Peyer's patch (tissue), 4 donors: Measurements from ENCODE around the gene VPS50. TPM values are rescaled to one million over a fixed set of nuclear protein-coding genes. Genes with fewer than 3 reads are reported as not detected.

ENCODE experiments used
- DNase-seq, 3 donors: peaks; one replicate each; pipeline ENCODE4 v3.0.0-alpha.2; 2017 to 2019
- H3K27ac ChIP-seq, 4 donors: fragments of 200-600 bp; sonication (generic); one replicate each; pipeline ENCODE4 v1.5.1; 2016 to 2019
- H3K27me3 ChIP-seq, 2 donors: fragments of 200-600 bp; sonication (generic); one replicate each; pipeline ENCODE4 v1.5.1; 2019
- H3K36me3 ChIP-seq, 3 donors: fragments of 200-600 bp; sonication (generic); one replicate each; pipeline ENCODE4 v1.5.1; 2016 to 2019
- H3K4me1 ChIP-seq, 4 donors: fragments of 200-600 bp; sonication (generic); one replicate each; pipeline ENCODE4 v1.5.1; 2016 to 2019
- H3K4me3 ChIP-seq, 4 donors: fragments of 200-600 bp; sonication (generic); 1 replicate in 3 of 4; 2 replicates in 1 of 4; pipeline ENCODE4 v1.5.1; 2016 to 2019; ENCODE audit warnings: mild to moderate bottlenecking in 1 of 4
- H3K9me3 ChIP-seq, 4 donors: fragments of 200-600 bp; sonication (generic); one replicate each; pipeline ENCODE4 v1.5.1; 2016 to 2019; ENCODE audit warnings: mild to moderate bottlenecking in 1 of 4
- POLR2A ChIP-seq, 2 donors: fragments of 450-650 bp; IDR thresholded peaks; one replicate each; pipeline ENCODE4 v1.5.1; 2017; ENCODE audit warnings: antibody characterized with exemption in 2 of 2, mild to moderate bottlenecking in 2 of 2, moderate library complexity in 2 of 2
- total RNA-seq, 4 donors: library from RNA; depleted of rRNA; stranded (reverse); fragments of >200 nt; gene quantifications; one replicate each; pipeline ENCODE4 v1.1.0, GENCODE V29; 2016
- TF ChIP-seq, protein P1 (sequence below), 6 experiments: fragments of 450-650 bp in 4 of 6; fragments of 200-600 bp in 2 of 6; sonication (generic) in 1 of 6; IDR thresholded peaks; one replicate each; pipeline ENCODE4 v1.5.1; 2017 to 2019; ENCODE audit warnings: antibody characterized with exemption in 6 of 6, mild to moderate bottlenecking in 3 of 6, moderate library complexity in 1 of 6

The VPS50 gene
- total RNA-seq, 4 donors from 2014 or later: 16.1 to 28.9 (median 20.9) TPM

DNA sequence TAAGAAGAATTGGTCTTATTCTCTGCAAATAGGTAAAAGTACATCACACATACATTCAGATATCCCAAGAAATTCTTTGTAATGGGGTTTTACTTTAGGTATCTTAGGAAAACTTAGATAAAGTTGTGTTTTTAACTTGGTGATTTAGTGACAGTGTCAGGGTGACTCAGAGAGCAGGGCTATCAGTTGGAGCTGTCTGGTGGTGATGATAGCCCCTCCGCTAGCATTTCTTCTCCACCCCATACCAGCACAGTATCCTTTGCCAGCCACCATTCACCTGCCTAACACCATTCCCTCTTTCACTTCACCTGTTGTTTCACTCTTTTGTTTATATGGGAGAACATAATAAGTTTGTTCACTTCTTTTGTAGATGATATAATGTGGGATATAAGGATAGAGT is 30.4 kb downstream of the VPS50 start:
- peaks cover 0 to 26% (median 0%) of the 10 kb centered on the region in 3 donors for H3K36me3 ChIP-seq
- no peaks in the 10 kb centered on the region for H3K9me3 ChIP-seq
- TF ChIP-seq, protein P1, sequence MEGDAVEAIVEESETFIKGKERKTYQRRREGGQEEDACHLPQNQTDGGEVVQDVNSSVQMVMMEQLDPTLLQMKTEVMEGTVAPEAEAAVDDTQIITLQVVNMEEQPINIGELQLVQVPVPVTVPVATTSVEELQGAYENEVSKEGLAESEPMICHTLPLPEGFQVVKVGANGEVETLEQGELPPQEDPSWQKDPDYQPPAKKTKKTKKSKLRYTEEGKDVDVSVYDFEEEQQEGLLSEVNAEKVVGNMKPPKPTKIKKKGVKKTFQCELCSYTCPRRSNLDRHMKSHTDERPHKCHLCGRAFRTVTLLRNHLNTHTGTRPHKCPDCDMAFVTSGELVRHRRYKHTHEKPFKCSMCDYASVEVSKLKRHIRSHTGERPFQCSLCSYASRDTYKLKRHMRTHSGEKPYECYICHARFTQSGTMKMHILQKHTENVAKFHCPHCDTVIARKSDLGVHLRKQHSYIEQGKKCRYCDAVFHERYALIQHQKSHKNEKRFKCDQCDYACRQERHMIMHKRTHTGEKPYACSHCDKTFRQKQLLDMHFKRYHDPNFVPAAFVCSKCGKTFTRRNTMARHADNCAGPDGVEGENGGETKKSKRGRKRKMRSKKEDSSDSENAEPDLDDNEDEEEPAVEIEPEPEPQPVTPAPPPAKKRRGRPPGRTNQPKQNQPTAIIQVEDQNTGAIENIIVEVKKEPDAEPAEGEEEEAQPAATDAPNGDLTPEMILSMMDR (IDR thresholded peaks at IDR 0.05): no peak
- no peak for TF ChIP-seq POLR2A (IDR thresholded peaks at IDR 0.05)

DNA sequence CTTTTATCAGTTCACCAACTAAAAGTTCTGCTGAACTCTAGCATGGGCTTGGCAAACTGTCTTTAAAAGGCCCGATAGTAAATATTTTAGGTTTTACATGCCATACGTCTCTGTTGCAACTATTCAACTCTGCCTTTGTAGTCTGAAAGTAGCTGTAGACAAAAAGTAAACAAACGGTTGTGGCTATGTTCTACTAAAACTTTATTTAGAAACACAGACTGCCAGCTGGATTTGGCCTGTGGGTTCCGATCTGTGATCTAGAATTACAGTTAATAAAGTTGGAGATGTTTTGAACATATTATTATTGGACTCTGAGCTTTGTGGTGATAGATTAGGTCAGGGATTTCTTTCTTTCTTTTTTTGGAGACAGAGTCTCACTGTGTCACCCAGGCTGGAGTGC is 33.1 kb downstream of the VPS50 start:
- no peak for TF ChIP-seq POLR2A (IDR thresholded peaks at IDR 0.05)
- Histone ChIP-seq H3K9me3 (no peaks in the 10 kb centered on the region), H3K27me3 (no peaks in the 10 kb centered on the region), H3K4me1 (no peaks in the 10 kb centered on the region), H3K4me3 (no peak overlapping the region), H3K36me3 (peaks cover 0 to 5% (median 0%) of the 10 kb centered on the region in 3 donors), H3K27ac (no peak overlapping the region)
- DNase-seq: no peak

More for the DNA sequence above, 30.4 kb downstream of the VPS50 start:
- Histone ChIP-seq H3K4me3 (no peak overlapping the region), H3K4me1 (no peaks in the 10 kb centered on the region), H3K27ac (no peak overlapping the region), H3K27me3 (no peaks in the 10 kb centered on the region)
- no peak for DNase-seq

DNA sequence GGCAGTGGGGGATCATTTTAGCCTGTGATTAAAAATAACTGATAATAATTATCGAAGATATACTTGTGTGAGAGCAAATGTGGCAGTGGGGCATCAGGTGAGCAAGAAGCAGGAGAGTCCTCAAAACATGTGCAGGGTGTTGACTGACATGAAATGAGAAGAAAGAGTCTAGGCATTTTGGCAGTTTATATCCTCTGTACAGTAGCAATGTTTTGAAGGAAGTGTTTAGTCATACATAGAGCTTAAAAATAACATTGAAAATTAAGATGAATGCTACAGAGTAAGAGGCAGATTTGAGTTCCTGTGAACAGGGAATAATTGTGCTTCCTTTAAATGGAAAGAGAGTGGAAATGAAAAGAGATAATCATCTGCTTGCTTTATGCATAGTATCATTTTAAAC is 47.4 kb downstream of the VPS50 start:
- H3K9me3 ChIP-seq: no peaks in the 10 kb centered on the region
- H3K27ac ChIP-seq: no peak overlapping the region
- TF ChIP-seq POLR2A (IDR thresholded peaks at IDR 0.05): no peak
- TF ChIP-seq, protein P1 (IDR thresholded peaks at IDR 0.05): no peak
- H3K4me3 ChIP-seq: no peak overlapping the region
- DNase-seq: no peak
- H3K4me1 ChIP-seq: no peaks in the 10 kb centered on the region
- peaks cover 0 to 24% (median 0%) of the 10 kb centered on the region in 3 donors for H3K36me3 ChIP-seq
- no peaks in the 10 kb centered on the region for H3K27me3 ChIP-seq

DNA sequence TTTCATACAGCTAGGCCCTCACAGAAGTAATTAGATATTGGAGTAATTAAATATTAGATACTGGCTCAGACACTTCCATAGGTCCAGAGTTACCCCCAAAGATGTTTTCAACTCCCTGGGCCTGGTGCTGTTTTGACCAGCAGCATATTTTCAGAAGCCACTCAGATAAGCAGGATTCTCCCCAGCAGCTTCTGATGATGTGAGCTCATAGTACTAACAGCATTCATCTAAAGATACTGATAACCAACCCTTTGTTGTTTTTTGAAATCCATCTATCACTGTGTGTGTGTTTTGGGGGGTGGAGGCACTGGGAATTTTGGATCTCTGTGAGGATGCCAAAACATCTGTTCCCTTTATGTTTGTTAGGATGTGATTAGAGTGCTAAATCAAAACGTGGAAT is 52.7 kb downstream of the VPS50 start:
- Histone ChIP-seq H3K9me3 (no peaks in the 10 kb centered on the region), H3K4me3 (no peak overlapping the region), H3K27me3 (no peaks in the 10 kb centered on the region), H3K36me3 (no peaks in the 10 kb centered on the region), H3K27ac (no peak overlapping the region), H3K4me1 (no peaks in the 10 kb centered on the region)
- DNase-seq: no peak
- TF ChIP-seq, protein P1 (IDR thresholded peaks at IDR 0.05): no peak
- TF ChIP-seq POLR2A (IDR thresholded peaks at IDR 0.05): no peak

DNA sequence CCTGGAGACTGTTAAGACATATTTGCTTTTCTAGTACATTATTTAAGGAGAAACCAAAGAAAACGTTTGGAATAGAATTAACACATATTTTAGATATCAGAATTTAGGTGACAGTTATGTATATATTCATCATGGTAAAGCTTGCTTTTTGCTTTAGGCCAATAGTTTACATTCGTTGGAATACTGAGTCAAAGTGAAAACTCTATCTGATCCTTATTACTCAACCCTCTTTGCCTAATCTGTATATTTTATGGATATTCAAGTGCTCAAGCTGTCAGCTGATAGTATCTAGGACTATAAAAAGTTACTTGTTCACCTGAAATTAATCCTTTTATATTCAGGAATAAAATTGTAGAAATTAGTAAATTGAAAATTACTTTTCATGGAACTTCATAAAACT is 61.1 kb downstream of the VPS50 start:
- no peak overlapping the region for H3K27ac ChIP-seq
- no peak for TF ChIP-seq POLR2A (IDR thresholded peaks at IDR 0.05)
- no peaks in the 10 kb centered on the region for H3K27me3 ChIP-seq
- H3K36me3 ChIP-seq: peaks cover 0 to 6% (median 0%) of the 10 kb centered on the region in 3 donors
- no peak for DNase-seq
- H3K4me3 ChIP-seq: no peak overlapping the region
- H3K9me3 ChIP-seq: no peaks in the 10 kb centered on the region
- no peaks in the 10 kb centered on the region for H3K4me1 ChIP-seq

DNA sequence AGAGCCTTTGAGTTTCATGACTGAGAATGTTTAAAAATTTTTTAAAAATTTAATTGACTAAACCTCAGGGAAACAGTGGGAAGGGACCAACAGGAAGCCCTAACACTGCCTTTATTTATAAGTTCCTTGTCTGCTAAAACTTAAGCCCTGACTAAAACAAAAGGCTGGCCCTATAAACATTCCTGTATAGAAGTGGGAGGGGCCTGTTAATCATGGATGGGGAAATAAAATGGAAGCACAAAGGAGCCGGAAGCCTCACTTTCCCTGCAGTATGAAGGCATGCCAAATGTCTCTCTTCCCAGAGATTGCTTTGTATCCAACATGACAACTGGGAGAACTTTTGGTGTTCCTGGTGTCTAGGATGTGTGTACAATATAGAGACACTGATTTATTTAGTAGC is 66.0 kb downstream of the VPS50 start:
- DNase-seq: no peak
- Histone ChIP-seq H3K9me3 (no peaks in the 10 kb centered on the region), H3K36me3 (no peaks in the 10 kb centered on the region), H3K4me3 (no peak overlapping the region), H3K27ac (no peak overlapping the region), H3K27me3 (no peaks in the 10 kb centered on the region), H3K4me1 (no peaks in the 10 kb centered on the region)
- TF ChIP-seq, protein P1 (IDR thresholded peaks at IDR 0.05): no peak
- TF ChIP-seq POLR2A (IDR thresholded peaks at IDR 0.05): no peak

DNA sequence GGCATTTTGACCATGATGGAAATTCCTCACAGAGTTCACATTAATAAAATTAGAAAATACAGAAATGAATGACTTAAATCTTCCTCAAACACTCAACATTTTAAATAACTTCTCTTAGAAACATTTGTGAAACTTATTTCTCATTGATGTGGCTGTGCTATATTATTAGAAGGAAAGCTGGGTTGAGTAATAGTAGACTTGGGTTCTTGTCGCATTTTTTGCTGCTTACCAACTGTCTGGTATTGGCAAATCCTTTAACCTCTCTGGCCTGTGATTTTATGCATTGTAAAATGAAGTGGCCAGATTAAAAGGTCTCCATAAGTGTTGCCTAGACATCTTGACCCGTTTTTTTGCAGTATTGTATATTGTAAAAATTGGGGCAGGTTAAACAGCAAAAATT is 66.5 kb downstream of the VPS50 start:
- Histone ChIP-seq H3K9me3 (no peaks in the 10 kb centered on the region), H3K36me3 (peaks cover 0 to 3% (median 0%) of the 10 kb centered on the region in 3 donors), H3K4me3 (no peak overlapping the region), H3K27ac (no peak overlapping the region), H3K27me3 (no peaks in the 10 kb centered on the region), H3K4me1 (no peaks in the 10 kb centered on the region)
- TF ChIP-seq, protein P1 (IDR thresholded peaks at IDR 0.05): no peak
- TF ChIP-seq POLR2A (IDR thresholded peaks at IDR 0.05): no peak
- DNase-seq: no peak
